K562 (cell line): ENCODE results near the gene ACKR3. TPM values are rescaled to one million over a fixed set of nuclear protein-coding genes. Genes with fewer than 3 reads are reported as not detected.

Experiments used
- ATAC-seq: fragments of 200-7000 bp; cut with Tn5 transposase; 3 replicates; pipeline ENCODE4 v1.9.1; 2020; ENCODE audit warnings: moderate library complexity
- BruUV-seq: library from RNA; stranded (reverse); fragments of 400-500 nt; replicated peaks from 2 replicates; lab custom pipeline; 2021; lab: Mats Ljungman, UMichigan
- CTCF ChIA-PET: fragments of 300-600 bp; formaldehyde crosslinking; extraction: SDS; loops from one replicate; lab custom pipeline; 2021; ENCODE audit warnings: low intra/inter-chr PET ratio; lab: Yijun Ruan, JAX
- POLR2A ChIA-PET: fragments of 300-600, 350-650 bp; sonication (Branson Sonifier 250); formaldehyde crosslinking; extraction: SDS; loops from one replicate; lab custom pipeline; 2021; ENCODE audit warnings: antibody characterized with exemption, inconsistent platforms; lab: Yijun Ruan, JAX
- DNase-seq, 4 experiments: peaks; one replicate each; pipeline versions ENCODE4 v3.0.0 to v3.0.0-alpha.2; 2011 to 2018; ENCODE audit warnings: low spot score in 3 of 4, mixed read lengths in 3 of 4; ENCODE audit errors: extremely low read depth in 1 of 4
- FAIRE-seq: peaks from 2 replicates; lab custom pipeline; 2011; peaks lifted over from hg19 to GRCh38; lab: Jason Lieb, UNC
- H2AFZ ChIP-seq: 2 replicates; pipeline ENCODE4 v1.6.0; 2011; ENCODE audit warnings: low read depth, low read length, control low read depth, inconsistent platforms
- H3K27ac ChIP-seq: fragments of 200-600 bp; 3 replicates; pipeline ENCODE4 v1.8.0; 2011; ENCODE audit warnings: low read depth, mild to moderate bottlenecking, control low read depth, inconsistent platforms, low read length, moderate library complexity, mixed read lengths; ENCODE audit errors: extremely low read depth
- H3K27me3 ChIP-seq, 2 experiments: fragments of 300-600 bp in 1 of 2; 2 replicates in 1 of 2; 3 replicates in 1 of 2; pipeline versions ENCODE4 v1.6.0 to v1.8.0; 2011; ENCODE audit warnings: inconsistent platforms in 2 of 2, low read length in 2 of 2, mild to moderate bottlenecking in 1 of 2, mixed read lengths in 1 of 2, moderate library complexity in 1 of 2; ENCODE audit not compliant: control insufficient read depth in 2 of 2, insufficient read depth in 2 of 2
- H3K36me3 ChIP-seq: fragments of 300-600 bp; 3 replicates; pipeline ENCODE4 v1.8.0; 2011; ENCODE audit warnings: mild to moderate bottlenecking, low read length, inconsistent platforms; ENCODE audit not compliant: control insufficient read depth, insufficient read depth
- H3K4me1 ChIP-seq, 2 experiments: fragments of 200-600 bp in 1 of 2; replicated peaks in 1 of 2; 2 replicates in 1 of 2; 3 replicates in 1 of 2; pipeline versions ENCODE4 v1.5.1 to v1.8.0; 2011; ENCODE audit warnings: inconsistent platforms in 2 of 2, low read length in 2 of 2, mild to moderate bottlenecking in 1 of 2, mixed read lengths in 1 of 2, moderate library complexity in 1 of 2; ENCODE audit not compliant: control insufficient read depth in 2 of 2, insufficient read depth in 2 of 2
- H3K4me2 ChIP-seq: 2 replicates; pipeline ENCODE4 v1.6.1; 2011; ENCODE audit warnings: low read length, control low read depth, inconsistent platforms, mixed read lengths; ENCODE audit not compliant: insufficient read depth
- H3K4me3 ChIP-seq: fragments of 200-600 bp; sonication (generic), shearing (Covaris generic); 2 replicates; pipeline ENCODE4 v1.5.1; 2016; ENCODE audit warnings: control low read depth, inconsistent platforms
- H3K79me2 ChIP-seq: fragments of 200-600 bp; 3 replicates; pipeline ENCODE4 v1.8.0; 2011; ENCODE audit warnings: low read length, inconsistent platforms; ENCODE audit not compliant: control insufficient read depth, insufficient read depth
- H3K9ac ChIP-seq, 2 experiments: 2 replicates each; pipeline versions ENCODE4 v1.6.0 to v1.6.1; 2011; ENCODE audit warnings: low read depth in 2 of 2, low read length in 2 of 2, control low read depth in 1 of 2, inconsistent platforms in 1 of 2, mild to moderate bottlenecking in 1 of 2, mixed read lengths in 1 of 2; ENCODE audit not compliant: insufficient read depth in 1 of 2
- H3K9me1 ChIP-seq: one replicate; pipeline ENCODE4 v1.6.0; 2011; ENCODE audit warnings: inconsistent platforms, mild to moderate bottlenecking, low read length, moderate library complexity; ENCODE audit not compliant: control insufficient read depth, insufficient read depth
- H3K9me3 ChIP-seq: replicated peaks from 2 replicates; pipeline ENCODE4 v1.5.1; 2011; ENCODE audit warnings: low read depth, low read length, inconsistent platforms; ENCODE audit not compliant: control insufficient read depth, insufficient read depth
- H4K20me1 ChIP-seq: replicated peaks from 2 replicates; pipeline ENCODE4 v1.6.1; 2011; ENCODE audit warnings: low read length, inconsistent platforms, mixed read lengths; ENCODE audit not compliant: control insufficient read depth, insufficient read depth
- BDP1 ChIP-seq: IDR thresholded peaks from 3 replicates; pipeline ENCODE4 v1.6.1; 2011; ENCODE audit not compliant: insufficient read length, insufficient read depth
- HMG20B ChIP-seq: fragments of 250-450 bp; sonication (Bioruptor Pico); IDR thresholded peaks from 2 replicates; pipeline ENCODE4 v1.5.0; 2021; ENCODE audit warnings: mild to moderate bottlenecking
- PML ChIP-seq: IDR thresholded peaks from 2 replicates; pipeline ENCODE4 v1.6.1; 2012; ENCODE audit warnings: low read length, inconsistent platforms
- RBM25 ChIP-seq: fragments of 200-400 bp; formaldehyde crosslinking; IDR thresholded peaks from 2 replicates; pipeline ENCODE4 v1.6.1; 2018; ENCODE audit warnings: low read length, low read depth, moderate library complexity; ENCODE audit not compliant: severe bottlenecking
- RERE ChIP-seq: sonication (generic); formaldehyde crosslinking; IDR thresholded peaks from 2 replicates; pipeline ENCODE4 v1.8.0; 2023; ENCODE audit warnings: missing genetic modification reagents, mild to moderate bottlenecking, borderline replicate concordance
- SMC3 ChIP-seq: conservative IDR thresholded peaks from 2 replicates; pipeline ENCODE4 v1.6.1; 2011; ENCODE audit warnings: low read depth, low read length, improper control_type of control experiment; ENCODE audit not compliant: insufficient read depth
- TCF7L2 ChIP-seq: fragments of 150-350 bp; IDR thresholded peaks from 2 replicates; pipeline ENCODE4 v1.6.1; 2016; ENCODE audit warnings: low read depth, mild to moderate bottlenecking, low read length, moderate library complexity
- ZNF354B ChIP-seq: fragments of 250-450 bp; sonication (Bioruptor Pico); IDR thresholded peaks from 2 replicates; pipeline ENCODE4 v1.4.0; 2020
- ZNF561 ChIP-seq: fragments of 450-650 bp; formaldehyde crosslinking; conservative IDR thresholded peaks from 2 replicates; pipeline ENCODE4 v1.4.0; 2020; ENCODE audit warnings: mild to moderate bottlenecking, moderate library complexity
- ZNF76 ChIP-seq: fragments of 250-450 bp; sonication (Bioruptor Pico); IDR thresholded peaks from 2 replicates; pipeline ENCODE4 v1.4.0; 2020; ENCODE audit warnings: mild to moderate bottlenecking, moderate library complexity, borderline replicate concordance
- ZNF778 ChIP-seq: fragments of 450-650 bp; formaldehyde crosslinking; IDR thresholded peaks from 2 replicates; pipeline ENCODE4 v1.4.0; 2020; ENCODE audit warnings: mild to moderate bottlenecking, moderate library complexity
- WGBS: fragments of 100-300 bp; shearing (Covaris generic); methylation state at CpG from one replicate; pipeline ENCODE4 v1.1.6; 2016; ENCODE audit warnings: low coverage, mixed read lengths; ENCODE audit not compliant: insufficient coverage; ENCODE audit errors: missing lambda C conversion rate; 5-methylcytosine and 5-hydroxymethylcytosine counted together
- in situ Hi-C: fragments of 300-500 bp; cut with MboI; formaldehyde crosslinking; loops from 4 replicates; pipeline ENCODE4 v1.15.0; 2018; ENCODE audit warnings: inconsistent platforms, mixed read lengths
- intact Hi-C: fragments of 100-400 bp; cut with micrococcal nuclease; formaldehyde crosslinking; loops from 2 replicates; pipeline ENCODE4 v1.14.2; 2022
- polyA plus RNA-seq, 8 experiments: library from polyadenylated mRNA; depleted of rRNA in 4 of 8; stranded (reverse) in 5 of 8; unstranded in 3 of 8; fragments of >200 nt; fragmentation: Nextera tagmentation in 2 of 8; fragmentation: Illumina TruSeq in 1 of 8; extraction: Ambion mirVana in 2 of 8; extraction: Trizol in 1 of 8; gene quantifications; 2 replicates each; pipeline versions ENCODE4 v1.2.1 to v1.2.3, GENCODE V29; 2011 to 2014; ENCODE audit warnings: inconsistent platforms in 1 of 8, missing spikeins in 1 of 8
- total RNA-seq, 7 experiments: library from RNA; depleted of rRNA in 6 of 7; stranded (reverse); fragments of >200 nt in 6 of 7; fragmentation: Illumina TruSeq in 2 of 7; extraction: Trizol in 2 of 7; gene quantifications; 2 replicates each; pipeline versions ENCODE4 v1.2.1 to v1.2.3, GENCODE V29; 2011 to 2021; ENCODE audit warnings: low replicate concordance in 1 of 7

Gene ACKR3
- total and polyA plus RNA-seq, 9 of the 15 experiments (the other 6 are each of a cell fraction or from before 2014, with no cell fraction given): 0.07 TPM; not detected in 8

DNA sequence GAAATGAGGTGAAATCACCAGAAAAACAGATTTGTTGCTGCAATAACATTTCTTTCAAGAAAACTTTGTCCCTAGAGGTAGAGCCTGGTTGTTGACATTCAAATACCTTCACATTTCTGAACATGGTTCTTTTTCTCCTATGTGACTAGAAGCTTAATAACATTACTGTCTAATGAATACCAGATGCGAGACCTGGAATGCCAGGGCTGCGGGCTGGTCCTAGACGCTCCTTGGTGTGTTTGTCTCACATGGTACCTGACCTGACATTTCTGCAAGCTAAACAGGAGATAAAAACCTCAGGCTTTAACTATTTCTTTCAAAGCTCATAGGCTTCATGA lies 38.5 kb downstream of the ACKR3 start:
- in situ Hi-C loops: no loop called here
- CTCF ChIA-PET: no interaction called here
- no peak for FAIRE-seq
- TF ChIP-seq HMG20B (CRISPR knock-in tag) (no peak), SMC3 (no peak), RERE (CRISPR knock-in tag) (no peak), ZNF561 (CRISPR knock-in tag) (no peak), ZNF354B (CRISPR knock-in tag) (no peak), ZNF76 (CRISPR knock-in tag) (no peak), PML (no peak), BDP1 (no peak), ZNF778 (no peak), RBM25 (no peak), TCF7L2 (no peak)

More for the DNA sequence above, 38.5 kb downstream of the ACKR3 start:
- Histone ChIP-seq H3K79me2 (no peaks in the 10 kb centered on the region), H3K4me1 (no peaks in the 10 kb centered on the region; a peak in 1 of 5 replicates), H3K9me1 (no peaks in the 10 kb centered on the region), H3K27ac (no peak overlapping the region), H4K20me1 (no peaks in the 10 kb centered on the region), H3K27me3 (peaks cover 0 to 22% of the 10 kb centered on the region in 2 experiments; a peak in 3 of 5 replicates), H3K4me3 (no peak overlapping the region), H3K9me3 (no peaks in the 10 kb centered on the region), H3K9ac (no peak overlapping the region), H3K36me3 (no peaks in the 10 kb centered on the region), H3K4me2 (no peak overlapping the region), H2AFZ (no peak overlapping the region)
- ATAC-seq (no peak), DNase-seq (no peak)
- WGBS: 0% methylated on average over 3 of the region's 3 CpGs
- intact Hi-C loops: no loop called here
- BruUV-seq: no TSS peak
- POLR2A ChIA-PET: no interaction called here
